Astrocyte (in vitro differentiated cells and primary cell): ENCODE measurements around the gene SEL1L. TPM values are rescaled to one million over a fixed set of nuclear protein-coding genes. Genes with fewer than 3 reads are reported as not detected.

Experiments used
- DNase-seq: peaks from one replicate; pipeline ENCODE4 v3.0.0-alpha.2; 2010; ENCODE audit warnings: low read depth
- FAIRE-seq: peaks from 2 replicates; lab custom pipeline; 2011; peaks lifted over from hg19 to GRCh38; lab: Jason Lieb, UNC
- H2AFZ ChIP-seq: 2 replicates; pipeline ENCODE4 v1.6.0; 2012; ENCODE audit warnings: low read depth, low read length, inconsistent platforms
- H3K27ac ChIP-seq: 2 replicates; pipeline ENCODE4 v1.5.1; 2011; ENCODE audit warnings: low read depth, low read length, inconsistent platforms
- H3K27me3 ChIP-seq: 2 replicates; pipeline ENCODE4 v1.6.0; 2011; ENCODE audit warnings: low read length, inconsistent platforms; ENCODE audit not compliant: insufficient read depth
- H3K36me3 ChIP-seq: 2 replicates; pipeline ENCODE4 v1.5.1; 2011; ENCODE audit warnings: low read length, inconsistent platforms; ENCODE audit not compliant: insufficient read depth
- H3K4me1 ChIP-seq: 2 replicates; pipeline ENCODE4 v1.5.1; 2011; ENCODE audit warnings: low read length, inconsistent platforms; ENCODE audit not compliant: insufficient read depth
- H3K4me2 ChIP-seq: 2 replicates; pipeline ENCODE4 v1.6.0; 2012; ENCODE audit warnings: low read length, inconsistent platforms
- H3K4me3 ChIP-seq: 2 replicates; pipeline ENCODE4 v1.5.1; 2011; ENCODE audit warnings: low read depth, mild to moderate bottlenecking, low read length, inconsistent platforms; ENCODE audit not compliant: insufficient read depth
- H3K79me2 ChIP-seq: 2 replicates; pipeline ENCODE4 v1.6.0; 2012; ENCODE audit warnings: mild to moderate bottlenecking, low read length, inconsistent platforms; ENCODE audit not compliant: insufficient read depth
- H3K9ac ChIP-seq: 2 replicates; pipeline ENCODE4 v1.6.0; 2012; ENCODE audit warnings: mild to moderate bottlenecking, low read length, inconsistent platforms
- H3K9me3 ChIP-seq: 2 replicates; pipeline ENCODE4 v1.5.1; 2012; ENCODE audit warnings: low read depth, mild to moderate bottlenecking, low read length, inconsistent platforms; ENCODE audit not compliant: insufficient read depth
- H4K20me1 ChIP-seq: 2 replicates; pipeline ENCODE4 v1.6.0; 2012; ENCODE audit warnings: low read length, inconsistent platforms; ENCODE audit not compliant: insufficient read depth
- H3K27ac Mint-ChIP-seq: one replicate; pipeline ENCODE4 v1.8.0; 2021; ENCODE audit warnings: mild to moderate bottlenecking, mixed read lengths; ENCODE audit not compliant: unreplicated experiment
- H3K27me3 Mint-ChIP-seq: one replicate; pipeline ENCODE4 v1.8.0; 2021; ENCODE audit warnings: low read depth, mixed read lengths; ENCODE audit not compliant: unreplicated experiment
- H3K36me3 Mint-ChIP-seq: one replicate; pipeline ENCODE4 v1.8.0; 2021; ENCODE audit warnings: low read depth, mixed read lengths; ENCODE audit not compliant: unreplicated experiment
- H3K4me1 Mint-ChIP-seq: one replicate; pipeline ENCODE4 v1.8.0; 2021; ENCODE audit warnings: low read depth, mixed read lengths; ENCODE audit not compliant: unreplicated experiment
- H3K4me3 Mint-ChIP-seq: one replicate; pipeline ENCODE4 v1.8.0; 2021; ENCODE audit warnings: mild to moderate bottlenecking, moderate library complexity, mixed read lengths; ENCODE audit not compliant: unreplicated experiment
- H3K9me3 Mint-ChIP-seq: one replicate; pipeline ENCODE4 v1.8.0; 2021; ENCODE audit warnings: mild to moderate bottlenecking, mixed read lengths; ENCODE audit not compliant: unreplicated experiment
- CTCF ChIP-seq: IDR thresholded peaks from 2 replicates; pipeline ENCODE4 v1.5.1; 2011; ENCODE audit warnings: low read depth, mild to moderate bottlenecking, inconsistent platforms, low read length, moderate library complexity; ENCODE audit not compliant: insufficient read depth
- EZH2 ChIP-seq: IDR thresholded peaks from 2 replicates; pipeline ENCODE4 v1.6.1; 2012; ENCODE audit warnings: mild to moderate bottlenecking, low read length, inconsistent platforms; ENCODE audit not compliant: insufficient read depth
- total RNA-seq: library from RNA; stranded (reverse); gene quantifications from 2 replicates; pipeline ENCODE4 v1.2.1, GENCODE V29; 2021

Gene SEL1L
- total RNA-seq, 1 donor from 2014 or later: 108 TPM

GRCh38 chr14:81536241-81536771 is 2.7 kb upstream of the SEL1L start:
- no peak overlapping the region for H3K4me3 Mint-ChIP-seq
- TF ChIP-seq EZH2: no peak
- no peak for TF ChIP-seq CTCF
- Histone ChIP-seq H3K9me3 (no peaks in the 10 kb centered on the region), H3K27ac (no peak overlapping the region), H3K4me3 (no peak overlapping the region), H3K9ac (no peak overlapping the region), H3K36me3 (no peaks in the 10 kb centered on the region), H3K4me2 (no peak overlapping the region), H2AFZ (no peak overlapping the region), H3K4me1 (peaks cover 6% of the 10 kb centered on the region), H4K20me1 (peaks cover 20% of the 10 kb centered on the region), H3K27me3 (no peaks in the 10 kb centered on the region), H3K79me2 (peaks cover 24% of the 10 kb centered on the region)
- DNase-seq (no peak), FAIRE-seq (no peak)
- no peaks in the 10 kb centered on the region for H3K36me3 Mint-ChIP-seq
- H3K27ac Mint-ChIP-seq: no peak overlapping the region
- H3K4me1 Mint-ChIP-seq: peaks cover 2% of the 10 kb centered on the region
- H3K9me3 Mint-ChIP-seq: peaks cover 6% of the 10 kb centered on the region
- H3K27me3 Mint-ChIP-seq: peaks cover 2% of the 10 kb centered on the region

GRCh38 chr14:81535396-81536164 is 1.9 kb upstream of the SEL1L start:
- Histone ChIP-seq H3K9ac (no peak overlapping the region), H3K27ac (no peak overlapping the region), H3K36me3 (no peaks in the 10 kb centered on the region), H4K20me1 (peaks cover 27% of the 10 kb centered on the region), H3K4me1 (peaks cover 6% of the 10 kb centered on the region), H3K4me2 (no peak overlapping the region), H2AFZ (no peak overlapping the region), H3K9me3 (no peaks in the 10 kb centered on the region), H3K27me3 (no peaks in the 10 kb centered on the region), H3K4me3 (no peak overlapping the region), H3K79me2 (peaks cover 31% of the 10 kb centered on the region)
- Mint-ChIP-seq H3K27me3 (no peaks in the 10 kb centered on the region), H3K4me3 (no peak overlapping the region), H3K36me3 (no peaks in the 10 kb centered on the region), H3K4me1 (peaks cover 2% of the 10 kb centered on the region), H3K27ac (no peak overlapping the region), H3K9me3 (peaks cover 6% of the 10 kb centered on the region)
- no peak for DNase-seq
- no peak for FAIRE-seq
- no peak for TF ChIP-seq CTCF
- no peak for TF ChIP-seq EZH2

GRCh38 chr14:81534510-81535074 is 939 bp upstream of the SEL1L start:
- Mint-ChIP-seq H3K4me1 (peaks cover 2% of the 10 kb centered on the region), H3K27ac (no peak overlapping the region), H3K4me3 (peak overlapping the region; percentile 98), H3K36me3 (no peaks in the 10 kb centered on the region), H3K27me3 (no peaks in the 10 kb centered on the region), H3K9me3 (peaks cover 4% of the 10 kb centered on the region)
- Histone ChIP-seq H3K27ac (no peak overlapping the region), H4K20me1 (peaks cover 34% of the 10 kb centered on the region), H3K36me3 (no peaks in the 10 kb centered on the region), H3K9me3 (no peaks in the 10 kb centered on the region), H3K4me1 (peaks cover 6% of the 10 kb centered on the region), H3K4me3 (no peak overlapping the region), H3K27me3 (no peaks in the 10 kb centered on the region), H3K4me2 (peak overlapping the region; percentile 16), H3K9ac (no peak overlapping the region), H2AFZ (peak overlapping the region; percentile 37), H3K79me2 (peaks cover 41% of the 10 kb centered on the region)
- TF ChIP-seq EZH2: no peak
- no peak for TF ChIP-seq CTCF
- FAIRE-seq: no peak
- DNase-seq: no peak
